Measurements from ENCODE around the gene TEDC1. TPM values are rescaled to one million over a fixed set of nuclear protein-coding genes. Genes with fewer than 3 reads are reported as not detected.

Gene TEDC1
- polyA plus RNA-seq, 1 donor (not counting 4 experiments of a cell fraction or from before 2014, with no cell fraction given): 5.0 TPM

GRCh38 chr14:105480199-105480746 is 10.8 kb upstream of the TEDC1 start:
- H3K27ac ChIP-seq (ENCODE audit: control insufficient read depth, insufficient read depth, low read length): no peak overlapping the region
- no peak overlapping the region for H3K4me2 ChIP-seq (ENCODE audit: control insufficient read depth, extremely low read depth, insufficient read depth, low read depth, low read length)

GRCh38 chr14:105480807-105481801 is 9.9 kb upstream of the TEDC1 start:
- peak in 2 of 3 experiments; percentile 96 to 100 for TF ChIP-seq CTCF (optimal IDR thresholded peaks at IDR 0.05 in 1 of 3, IDR thresholded peaks at IDR 0.05 in 1 of 3, conservative IDR thresholded peaks at IDR 0.05 in 1 of 3; ENCODE audit: extremely low read depth in 1 of 3, insufficient read depth in 2 of 3, low read length in 3 of 3)
- TF ChIP-seq EZH2 (IDR thresholded peaks at IDR 0.05; ENCODE audit: low read length): no peak
- H3K4me1 ChIP-seq (ENCODE audit: control insufficient read depth, extremely low read depth, insufficient read depth, low read length): peaks cover 33% of the 10 kb centered on the region
- peaks cover 24% of the 10 kb centered on the region for H3K27me3 ChIP-seq (ENCODE audit: control insufficient read depth, extremely low read depth, insufficient read depth, low read length)
- H3K9me3 ChIP-seq (ENCODE audit: control insufficient read depth, low read depth, low read length): no peaks in the 10 kb centered on the region
- no peak for DNase-seq (ENCODE audit: low read depth, low spot score)
- H3K79me2 ChIP-seq (ENCODE audit: control insufficient read depth, insufficient read depth, low read length): no peaks in the 10 kb centered on the region
- peak overlapping the region; percentile 89 for H3K4me2 ChIP-seq (ENCODE audit: control insufficient read depth, extremely low read depth, insufficient read depth, low read depth, low read length)
- H3K9me1 ChIP-seq (ENCODE audit: control insufficient read depth, extremely low read depth, insufficient read depth, low read length): no peaks in the 10 kb centered on the region
- H2AFZ ChIP-seq (ENCODE audit: control insufficient read depth, low read length): peak overlapping the region; percentile 27
- dilution Hi-C loops (cut with MboI; ENCODE audit: extremely low pct_ligation_motif_present, low sequenced_read_pairs): no loop called here
- peak; percentile 69 for FAIRE-seq
- H3K4me3 ChIP-seq (ENCODE audit: control insufficient read depth in 2 of 3, extremely low read depth in 1 of 3, insufficient read depth in 2 of 3, low read depth in 1 of 3, low read length in 3 of 3): peak overlapping the region; percentile 30 to 66 (median 33)
- no peaks in the 10 kb centered on the region for H4K20me1 ChIP-seq (ENCODE audit: control insufficient read depth, extremely low read depth, insufficient read depth, low read length)
- H3K27ac ChIP-seq (ENCODE audit: control insufficient read depth, insufficient read depth, low read length): peak overlapping the region; percentile 97
- H3K36me3 ChIP-seq (ENCODE audit: control insufficient read depth in 2 of 2, extremely low read depth in 1 of 2, insufficient read depth in 2 of 2, low read length in 2 of 2): no peaks in the 10 kb centered on the region
- peak overlapping the region; percentile 96 for H3K9ac ChIP-seq (ENCODE audit: control insufficient read depth, extremely low read depth, insufficient read depth, low read length)

More at GRCh38 chr14:105480199-105480746, 10.8 kb upstream of the TEDC1 start:
- Histone ChIP-seq H3K9ac (ENCODE audit: control insufficient read depth, extremely low read depth, insufficient read depth, low read length) (no peak overlapping the region), H3K9me1 (ENCODE audit: control insufficient read depth, extremely low read depth, insufficient read depth, low read length) (no peaks in the 10 kb centered on the region), H4K20me1 (ENCODE audit: control insufficient read depth, extremely low read depth, insufficient read depth, low read length) (no peaks in the 10 kb centered on the region), H3K4me3 (ENCODE audit: control insufficient read depth in 2 of 3, extremely low read depth in 1 of 3, insufficient read depth in 2 of 3, low read depth in 1 of 3, low read length in 3 of 3) (no peak overlapping the region), H3K9me3 (ENCODE audit: control insufficient read depth, low read depth, low read length) (no peaks in the 10 kb centered on the region), H3K4me1 (ENCODE audit: control insufficient read depth, extremely low read depth, insufficient read depth, low read length) (peaks cover 39% of the 10 kb centered on the region), H3K36me3 (ENCODE audit: control insufficient read depth in 2 of 2, extremely low read depth in 1 of 2, insufficient read depth in 2 of 2, low read length in 2 of 2) (no peaks in the 10 kb centered on the region), H2AFZ (ENCODE audit: control insufficient read depth, low read length) (no peak overlapping the region), H3K27me3 (ENCODE audit: control insufficient read depth, extremely low read depth, insufficient read depth, low read length) (peaks cover 24% of the 10 kb centered on the region), H3K79me2 (ENCODE audit: control insufficient read depth, insufficient read depth, low read length) (no peaks in the 10 kb centered on the region)
- no peak for FAIRE-seq
- TF ChIP-seq EZH2 (IDR thresholded peaks at IDR 0.05; ENCODE audit: low read length) (no peak), CTCF (optimal IDR thresholded peaks at IDR 0.05 in 1 of 3, IDR thresholded peaks at IDR 0.05 in 1 of 3, conservative IDR thresholded peaks at IDR 0.05 in 1 of 3; ENCODE audit: extremely low read depth in 1 of 3, insufficient read depth in 2 of 3, low read length in 3 of 3) (no peak)
- no peak for DNase-seq (ENCODE audit: low read depth, low spot score)
- dilution Hi-C loops (cut with MboI; ENCODE audit: extremely low pct_ligation_motif_present, low sequenced_read_pairs): no loop called here

Measured in keratinocyte (primary cell).